ENCODE data around the gene PDGFC. TPM values are rescaled to one million over a fixed set of nuclear protein-coding genes. Genes with fewer than 3 reads are reported as not detected.

PDGFC gene
- total RNA-seq, 6 experiments from 2014 or later: 6.6 to 19.0 (median 10.3) TPM

DNA sequence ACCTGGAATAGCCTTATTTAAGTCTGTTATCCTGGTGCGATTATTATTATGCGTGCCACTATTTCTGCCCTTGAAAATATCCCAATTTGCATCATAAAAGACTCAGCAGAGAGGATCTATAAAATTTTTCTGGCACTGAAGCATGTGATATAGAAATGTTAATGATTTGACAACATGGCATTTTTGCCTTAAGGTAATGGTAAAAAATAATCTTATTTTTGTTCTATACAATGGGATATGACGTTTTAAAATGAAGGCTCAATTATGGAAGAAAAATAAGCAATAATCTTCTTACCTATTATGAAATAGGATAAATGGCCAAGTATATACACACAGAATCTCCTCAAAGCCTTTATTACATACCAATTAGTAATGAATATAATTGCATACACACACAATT lies 113.5 kb downstream of the PDGFC start:
- H3K4me3 ChIP-seq: no peak overlapping the region
- WGBS (ENCODE audit: insufficient coverage, low coverage, low lambda C conversion rate, missing lambda C conversion rate): 100% methylated on average over 3 of the region's 3 CpGs
- TF ChIP-seq, protein P1, sequence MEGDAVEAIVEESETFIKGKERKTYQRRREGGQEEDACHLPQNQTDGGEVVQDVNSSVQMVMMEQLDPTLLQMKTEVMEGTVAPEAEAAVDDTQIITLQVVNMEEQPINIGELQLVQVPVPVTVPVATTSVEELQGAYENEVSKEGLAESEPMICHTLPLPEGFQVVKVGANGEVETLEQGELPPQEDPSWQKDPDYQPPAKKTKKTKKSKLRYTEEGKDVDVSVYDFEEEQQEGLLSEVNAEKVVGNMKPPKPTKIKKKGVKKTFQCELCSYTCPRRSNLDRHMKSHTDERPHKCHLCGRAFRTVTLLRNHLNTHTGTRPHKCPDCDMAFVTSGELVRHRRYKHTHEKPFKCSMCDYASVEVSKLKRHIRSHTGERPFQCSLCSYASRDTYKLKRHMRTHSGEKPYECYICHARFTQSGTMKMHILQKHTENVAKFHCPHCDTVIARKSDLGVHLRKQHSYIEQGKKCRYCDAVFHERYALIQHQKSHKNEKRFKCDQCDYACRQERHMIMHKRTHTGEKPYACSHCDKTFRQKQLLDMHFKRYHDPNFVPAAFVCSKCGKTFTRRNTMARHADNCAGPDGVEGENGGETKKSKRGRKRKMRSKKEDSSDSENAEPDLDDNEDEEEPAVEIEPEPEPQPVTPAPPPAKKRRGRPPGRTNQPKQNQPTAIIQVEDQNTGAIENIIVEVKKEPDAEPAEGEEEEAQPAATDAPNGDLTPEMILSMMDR (IDR thresholded peaks at IDR 0.05): no peak
- no peak for TF ChIP-seq POLR2A (IDR thresholded peaks at IDR 0.05)

GRCh38 chr4:156838761-156839160 lies 132.8 kb downstream of the PDGFC start:
- Histone ChIP-seq H3K36me3 (no peaks in the 10 kb centered on the region), H3K27ac (no peak overlapping the region), H3K4me3 (no peak overlapping the region), H3K9me3 (no peaks in the 10 kb centered on the region), H3K4me1 (no peaks in the 10 kb centered on the region), H3K27me3 (no peaks in the 10 kb centered on the region)
- DNase-seq (no peak), ATAC-seq (no peak)
- intact Hi-C loops (cut with DNase I): no loop called here
- WGBS (ENCODE audit: insufficient coverage, low coverage, low lambda C conversion rate, missing lambda C conversion rate): 96% methylated on average over 4 of the region's 5 CpGs
- TF ChIP-seq, protein P1 (IDR thresholded peaks at IDR 0.05): no peak
- no peak for TF ChIP-seq POLR2A (IDR thresholded peaks at IDR 0.05)

More for the DNA sequence above, 113.5 kb downstream of the PDGFC start:
- Histone ChIP-seq H3K36me3 (no peaks in the 10 kb centered on the region), H3K27ac (no peak overlapping the region), H3K27me3 (no peaks in the 10 kb centered on the region), H3K4me1 (no peaks in the 10 kb centered on the region), H3K9me3 (no peaks in the 10 kb centered on the region)
- DNase-seq: no peak
- no peak for ATAC-seq
- intact Hi-C loops (cut with DNase I): no loop called here

- no peak for TF ChIP-seq POLR2A (IDR thresholded peaks at IDR 0.05)
- TF ChIP-seq, protein P1 (IDR thresholded peaks at IDR 0.05): no peak
- Histone ChIP-seq H3K9me3 (no peaks in the 10 kb centered on the region), H3K27ac (no peak overlapping the region), H3K4me3 (no peak overlapping the region), H3K27me3 (no peaks in the 10 kb centered on the region), H3K36me3 (no peaks in the 10 kb centered on the region), H3K4me1 (no peaks in the 10 kb centered on the region)
- DNase-seq: no peak
- 96% methylated on average over 2 of the region's 2 CpGs for WGBS (ENCODE audit: insufficient coverage, low coverage, low lambda C conversion rate, missing lambda C conversion rate)
- intact Hi-C loops (cut with DNase I): no loop called here
- no peak for ATAC-seq
Observed at GRCh38 chr4:156837625-156838345, 133.8 kb downstream of the PDGFC start.

DNA sequence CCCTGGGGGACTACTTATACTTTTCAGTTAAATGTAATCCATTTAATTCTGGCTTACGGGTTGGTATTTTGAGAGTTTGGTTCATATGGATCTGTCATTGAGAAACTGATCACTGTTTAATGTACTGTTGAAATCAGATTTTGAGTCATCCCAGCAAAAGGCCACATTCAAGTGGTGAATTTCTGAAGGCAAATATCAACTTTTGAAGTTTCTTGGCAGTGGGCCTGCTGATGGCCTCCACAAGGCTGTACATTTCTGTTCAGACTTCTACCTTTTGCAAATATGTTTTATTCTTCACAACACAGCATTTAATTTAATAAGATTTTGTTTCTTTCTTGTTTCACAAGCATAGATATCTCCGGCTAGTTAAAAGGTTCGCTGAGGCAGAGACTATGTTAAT lies 138.7 kb downstream of the PDGFC start:
- WGBS (ENCODE audit: insufficient coverage, low coverage, low lambda C conversion rate, missing lambda C conversion rate): 96% methylated on average over 3 of the region's 3 CpGs
- DNase-seq (no peak), ATAC-seq (no peak)
- H3K4me3 ChIP-seq: no peak overlapping the region
- H3K27me3 ChIP-seq: no peaks in the 10 kb centered on the region
- TF ChIP-seq POLR2A (IDR thresholded peaks at IDR 0.05): no peak
- TF ChIP-seq, protein P1 (IDR thresholded peaks at IDR 0.05): no peak
- no peaks in the 10 kb centered on the region for H3K36me3 ChIP-seq
- H3K9me3 ChIP-seq: no peaks in the 10 kb centered on the region
- no peak overlapping the region for H3K27ac ChIP-seq
- intact Hi-C loops (cut with DNase I): no loop called here
- peaks cover 0 to 12% (median 2%) of the 10 kb centered on the region in 4 donors for H3K4me1 ChIP-seq
